Large intestine (tissue), 1 donor: ENCODE data around the gene CFAP57. TPM values are rescaled to one million over a fixed set of nuclear protein-coding genes. Genes with fewer than 3 reads are reported as not detected.

Experiments used
- polyA plus RNA-seq: library from polyadenylated mRNA; unstranded; fragments of 120-200 nt; gene quantifications from one replicate; pipeline ENCODE4 v1.2.1, GENCODE V29; 2013

Gene CFAP57
- polyA plus RNA-seq, 1 donor, result 0.25 TPM

Other genes starting within 250 kb of the CFAP57 start
- 58.7 TPM for gene SLC2A1, start 213.5 kb upstream of the CFAP57 start, polyA plus RNA-seq
- gene EBNA1BP2, start within 50 bp of the CFAP57 start, polyA plus RNA-seq, result 53.1 TPM
- 29.7 TPM for gene TMEM125, start 97.7 kb downstream of the CFAP57 start, polyA plus RNA-seq
- gene C1orf210, start 113.3 kb downstream of the CFAP57 start, polyA plus RNA-seq, result 46.2 TPM
- 18.7 TPM for gene TIE1, start 128.7 kb downstream of the CFAP57 start, polyA plus RNA-seq
- 0.21 TPM for gene MPL, start 165.5 kb downstream of the CFAP57 start, polyA plus RNA-seq
- gene CDC20, start 186.7 kb downstream of the CFAP57 start, polyA plus RNA-seq, result 20.7 TPM
- gene ELOVL1, start 195.7 kb downstream of the CFAP57 start, polyA plus RNA-seq, result 68.7 TPM
- 36.5 TPM for gene MED8, start 217.5 kb downstream of the CFAP57 start, polyA plus RNA-seq
- 26.3 TPM for gene SZT2, start 217.6 kb downstream of the CFAP57 start, polyA plus RNA-seq